Smooth muscle cell of the pulmonary artery (primary cell): ENCODE measurements around the gene HAVCR2. TPM values are rescaled to one million over a fixed set of nuclear protein-coding genes. Genes with fewer than 3 reads are reported as not detected.

Source experiments
- total RNA-seq: library from RNA; depleted of rRNA; stranded (reverse); fragments of >200 nt; gene quantifications from 2 replicates; pipeline ENCODE4 v1.2.3, GENCODE V29; 2014

The HAVCR2 gene
- 0.33 and 0.39 TPM in 2 replicates for total RNA-seq

DNA sequence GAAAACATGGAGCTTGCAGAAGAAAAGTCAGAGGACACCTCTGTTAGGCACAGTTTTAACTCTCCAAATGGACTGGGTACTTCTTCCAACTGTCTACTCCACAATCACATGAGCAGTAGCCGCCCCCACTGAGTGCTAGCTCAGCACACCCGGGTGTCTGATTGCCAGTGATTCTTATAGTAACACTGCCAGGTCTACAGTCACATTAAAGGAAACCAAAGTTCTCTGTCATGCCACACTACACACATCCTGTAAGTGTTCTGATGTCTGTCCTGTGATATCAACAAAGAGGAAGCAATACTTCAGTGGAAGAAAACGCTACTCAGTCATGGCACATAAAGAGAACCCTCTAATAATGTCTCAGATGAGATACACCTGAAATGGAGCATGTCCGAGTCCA, at the start of gene HAVCR2:
Gene HAVCR2, minus strand, starts transcription at position 69 of the 400 bp plus-strand sequence. Its CDS starts 61 bp downstream, at position 8.

DNA sequence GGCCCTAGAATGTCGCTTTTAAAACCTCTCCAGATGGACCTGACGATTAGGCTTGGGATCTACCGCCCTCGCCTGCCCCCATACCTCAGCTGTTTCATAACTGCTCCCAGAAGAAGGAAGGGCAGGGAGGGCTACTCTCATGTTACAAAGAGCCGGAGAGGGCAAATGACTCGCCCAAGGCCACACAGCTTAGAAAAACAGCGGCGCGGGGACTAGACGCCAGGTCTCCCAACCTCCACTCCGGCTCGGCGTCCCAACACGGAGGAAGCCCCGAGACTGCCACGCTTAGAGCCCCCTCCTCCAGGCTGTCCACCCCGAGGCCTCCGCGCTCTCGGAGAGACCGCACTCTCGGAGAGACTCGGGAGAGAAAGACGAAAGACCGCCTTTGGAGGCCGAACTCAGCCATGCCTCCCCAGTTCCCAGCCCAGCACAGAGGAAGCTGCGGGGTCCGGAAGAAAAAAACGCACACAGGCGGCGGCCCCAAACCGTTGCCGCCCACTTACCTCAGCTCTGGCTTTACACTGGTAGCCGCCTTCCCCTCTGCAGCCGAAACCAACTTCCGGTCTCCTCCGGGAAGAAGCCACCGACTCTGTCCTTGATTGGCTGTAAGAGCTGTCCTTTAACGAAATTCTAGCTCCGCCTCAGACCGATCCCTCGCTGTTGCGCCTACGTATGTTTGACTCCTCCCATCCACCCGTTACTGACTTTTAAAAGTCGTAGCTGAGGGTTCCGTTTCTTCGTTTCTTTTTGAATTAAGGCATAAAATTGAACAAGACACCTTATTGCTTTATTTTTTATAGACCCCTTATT, 33.7 kb upstream of the HAVCR2 start, which contains the start of gene MED7:
Gene MED7, minus strand, starts transcription at position 549 of the 810 bp plus-strand sequence. CDS start 3,434 bp downstream, outside the sequence.

DNA sequence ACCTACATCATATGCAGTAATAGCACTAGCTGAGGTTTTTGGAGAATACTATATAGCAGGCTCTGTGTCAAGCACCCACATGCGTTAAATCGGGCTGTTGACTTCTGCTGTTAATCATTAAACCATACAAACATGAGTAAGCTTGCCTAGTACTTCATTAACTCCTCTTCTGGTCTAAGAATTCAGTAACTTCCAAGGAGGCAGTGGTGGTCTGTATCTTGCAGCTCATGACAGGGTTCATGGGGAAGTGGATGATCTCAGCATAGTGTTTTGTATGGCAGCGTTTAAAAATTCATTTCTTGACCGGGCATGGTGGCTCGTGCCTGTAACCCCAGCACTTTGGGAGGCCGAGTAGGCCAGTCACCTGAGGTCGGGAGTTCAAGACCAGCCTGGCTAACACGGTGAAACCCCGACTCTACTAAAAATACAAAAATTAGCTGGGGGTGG, 49.7 kb downstream of the HAVCR2 start, which contains the start of gene HAVCR1:
Gene HAVCR1, minus strand, starts transcription at position 24 of the 447 bp plus-strand sequence. CDS start 1,173 bp downstream, outside the sequence.

Other genes with a start within 250 kb of the HAVCR2 start
- not detected in 2 replicates for gene TIMD4, start 145.8 kb downstream of the HAVCR2 start, total RNA-seq
- not detected in 2 replicates for gene HAVCR1, start 49.9 kb downstream of the HAVCR2 start, total RNA-seq
- gene MED7, start 33.8 kb upstream of the HAVCR2 start, total RNA-seq = 7.0 and 7.1 TPM in 2 replicates
- not detected in 2 replicates for gene GARIN3, start 57.2 kb upstream of the HAVCR2 start, total RNA-seq
- gene ITK, start 71.8 kb upstream of the HAVCR2 start, total RNA-seq = not detected in 2 replicates
- 15.7 and 31.7 TPM in 2 replicates for gene CYFIP2, start 157.1 kb upstream of the HAVCR2 start, total RNA-seq